Neutrophil (primary cell): ENCODE data around the gene MARCHF9.

Source experiments
- H3K27ac ChIP-seq: fragments of 200-600 bp; sonication (generic); 2 replicates; pipeline ENCODE4 v1.5.1; 2016; ENCODE audit warnings: mild to moderate bottlenecking, moderate library complexity
- H3K27me3 ChIP-seq: fragments of 200-600 bp; sonication (generic); 2 replicates; pipeline ENCODE4 v1.6.0; 2016; ENCODE audit warnings: mild to moderate bottlenecking
- H3K36me3 ChIP-seq: fragments of 200-600 bp; sonication (generic); 2 replicates; pipeline ENCODE4 v1.5.1; 2017
- H3K4me1 ChIP-seq, 2 experiments: fragments of 200-600 bp in 1 of 2; sonication (generic) in 1 of 2; 1 replicate in 1 of 2; 2 replicates in 1 of 2; pipeline versions ENCODE4 v1.5.1 to v1.6.1; 2013 to 2016; ENCODE audit warnings: low read depth in 1 of 2, low read length in 1 of 2, mild to moderate bottlenecking in 1 of 2, moderate library complexity in 1 of 2; ENCODE audit not compliant: control insufficient read depth in 1 of 2, insufficient read depth in 1 of 2
- H3K4me3 ChIP-seq, 2 experiments: fragments of 200-600 bp in 1 of 2; sonication (generic) in 1 of 2; 1 replicate in 1 of 2; 2 replicates in 1 of 2; pipeline ENCODE4 v1.5.1; 2013 to 2016; ENCODE audit warnings: low read depth in 1 of 2, low read length in 1 of 2, mild to moderate bottlenecking in 1 of 2, moderate library complexity in 1 of 2
- H3K9me3 ChIP-seq: fragments of 200-600 bp; sonication (generic); 2 replicates; pipeline ENCODE4 v1.5.1; 2016
- TF ChIP-seq, protein P1 (sequence below): fragments of 200-600 bp; sonication (generic); IDR thresholded peaks from 2 replicates; pipeline ENCODE4 v1.5.1; 2016; ENCODE audit warnings: antibody characterized with exemption

The MARCHF9 gene

DNA sequence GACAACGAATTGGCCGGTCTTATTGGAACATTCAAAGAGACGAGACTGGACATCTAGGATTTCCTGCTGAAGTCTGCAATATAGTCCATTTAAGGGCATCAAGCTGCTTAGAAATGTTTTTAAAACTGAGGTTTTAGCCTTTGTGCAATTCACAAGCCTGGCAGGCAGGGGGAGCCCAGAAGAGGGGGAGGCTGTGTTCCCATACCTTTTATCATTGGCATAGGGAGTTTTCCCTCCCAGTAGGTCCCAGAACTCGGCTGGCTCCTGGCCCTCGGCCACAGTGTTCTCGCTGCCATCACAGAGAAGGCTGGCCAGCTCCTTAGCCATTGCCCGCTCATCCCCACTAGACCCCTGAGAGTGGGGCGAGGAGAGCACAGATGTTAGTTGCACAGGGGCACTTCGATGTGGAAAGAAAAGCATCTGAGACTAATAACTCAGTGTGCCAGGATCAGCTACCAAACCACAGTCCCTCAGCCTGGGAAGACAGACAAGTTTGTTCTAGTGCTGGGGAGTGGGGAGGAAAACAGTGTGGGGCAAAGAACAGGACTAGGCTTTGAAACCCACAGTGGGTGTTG, 48.5 kb downstream of the MARCHF9 start:
- H3K27me3 ChIP-seq, result no peaks in the 10 kb centered on the region
- peaks cover 86% of the 10 kb centered on the region for H3K36me3 ChIP-seq
- H3K27ac ChIP-seq, result no peak overlapping the region
- H3K9me3 ChIP-seq, result no peaks in the 10 kb centered on the region
- H3K4me3 ChIP-seq, result no peak overlapping the region
- TF ChIP-seq, protein P1, sequence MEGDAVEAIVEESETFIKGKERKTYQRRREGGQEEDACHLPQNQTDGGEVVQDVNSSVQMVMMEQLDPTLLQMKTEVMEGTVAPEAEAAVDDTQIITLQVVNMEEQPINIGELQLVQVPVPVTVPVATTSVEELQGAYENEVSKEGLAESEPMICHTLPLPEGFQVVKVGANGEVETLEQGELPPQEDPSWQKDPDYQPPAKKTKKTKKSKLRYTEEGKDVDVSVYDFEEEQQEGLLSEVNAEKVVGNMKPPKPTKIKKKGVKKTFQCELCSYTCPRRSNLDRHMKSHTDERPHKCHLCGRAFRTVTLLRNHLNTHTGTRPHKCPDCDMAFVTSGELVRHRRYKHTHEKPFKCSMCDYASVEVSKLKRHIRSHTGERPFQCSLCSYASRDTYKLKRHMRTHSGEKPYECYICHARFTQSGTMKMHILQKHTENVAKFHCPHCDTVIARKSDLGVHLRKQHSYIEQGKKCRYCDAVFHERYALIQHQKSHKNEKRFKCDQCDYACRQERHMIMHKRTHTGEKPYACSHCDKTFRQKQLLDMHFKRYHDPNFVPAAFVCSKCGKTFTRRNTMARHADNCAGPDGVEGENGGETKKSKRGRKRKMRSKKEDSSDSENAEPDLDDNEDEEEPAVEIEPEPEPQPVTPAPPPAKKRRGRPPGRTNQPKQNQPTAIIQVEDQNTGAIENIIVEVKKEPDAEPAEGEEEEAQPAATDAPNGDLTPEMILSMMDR, result peak; percentile 23
- H3K4me1 ChIP-seq, result no peaks in the 10 kb centered on the region

GRCh38 chr12:57806677-57807076, 51.8 kb downstream of the MARCHF9 start:
- Histone ChIP-seq H3K4me1 (no peaks in the 10 kb centered on the region), H3K9me3 (no peaks in the 10 kb centered on the region), H3K4me3 (no peak overlapping the region), H3K27me3 (no peaks in the 10 kb centered on the region), H3K36me3 (peaks cover 80% of the 10 kb centered on the region), H3K27ac (no peak overlapping the region)
- TF ChIP-seq, protein P1, result no peak

- TF ChIP-seq, protein P1, result no peak
- Histone ChIP-seq H3K4me3 (no peak overlapping the region), H3K27me3 (no peaks in the 10 kb centered on the region), H3K4me1 (no peaks in the 10 kb centered on the region), H3K36me3 (peaks cover 74% of the 10 kb centered on the region), H3K9me3 (no peaks in the 10 kb centered on the region), H3K27ac (no peak overlapping the region)
These were observed 52.4 kb downstream of the MARCHF9 start for GRCh38 chr12:57807285-57807684.

DNA sequence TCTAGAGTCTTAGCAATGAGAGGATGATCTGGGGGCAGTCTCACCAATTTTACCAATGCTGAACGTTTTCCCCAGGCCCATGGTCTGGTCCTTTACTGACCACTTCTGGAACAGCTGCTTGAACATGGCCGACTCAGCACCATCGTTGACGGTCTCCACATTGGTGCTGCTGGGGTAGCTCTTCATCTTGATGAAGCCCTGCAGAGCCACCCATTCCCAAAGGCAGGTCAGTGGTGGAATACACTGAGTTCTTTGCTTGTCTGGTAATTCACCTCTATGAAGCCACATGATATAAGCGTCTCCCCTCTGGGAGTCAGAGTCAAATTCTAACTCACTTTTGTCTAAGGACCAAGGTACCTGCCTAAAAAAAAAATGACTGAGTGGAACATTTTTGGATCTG, 53.4 kb downstream of the MARCHF9 start:
- no peak overlapping the region for H3K4me3 ChIP-seq
- H3K27ac ChIP-seq, result no peak overlapping the region
- peaks cover 63% of the 10 kb centered on the region for H3K36me3 ChIP-seq
- no peaks in the 10 kb centered on the region for H3K9me3 ChIP-seq
- TF ChIP-seq, protein P1, result no peak
- no peaks in the 10 kb centered on the region for H3K27me3 ChIP-seq
- H3K4me1 ChIP-seq, result no peaks in the 10 kb centered on the region

DNA sequence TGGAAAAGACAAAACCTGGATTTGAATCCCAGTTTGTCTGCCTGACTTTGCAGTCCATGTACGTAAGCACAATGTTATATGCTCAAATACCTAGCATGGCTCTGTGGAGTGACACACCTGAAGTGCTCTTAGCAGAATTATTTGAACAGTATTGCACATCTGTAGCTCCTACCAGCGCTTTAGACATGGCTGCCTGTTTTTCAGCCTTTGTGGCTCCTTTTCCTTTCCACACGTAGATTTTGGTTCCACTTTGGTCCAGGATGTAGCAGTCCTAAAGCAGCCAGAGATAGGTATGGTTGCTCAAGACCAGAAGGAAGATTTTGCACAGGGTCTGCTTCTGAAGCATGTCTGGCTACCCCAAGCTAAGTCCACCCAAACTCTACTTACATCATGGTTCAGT, 54.5 kb downstream of the MARCHF9 start:
- no peaks in the 10 kb centered on the region for H3K27me3 ChIP-seq
- H3K9me3 ChIP-seq, result no peaks in the 10 kb centered on the region
- H3K4me1 ChIP-seq, result no peaks in the 10 kb centered on the region
- H3K4me3 ChIP-seq, result no peak overlapping the region
- TF ChIP-seq, protein P1, result no peak
- no peak overlapping the region for H3K27ac ChIP-seq
- H3K36me3 ChIP-seq, result peaks cover 54% of the 10 kb centered on the region
